PC-3 (cell line): ENCODE data around the gene C1orf116.

ENCODE experiments used
- EZH2 ChIP-seq: fragments of 300-600 bp; sonication (generic); IDR thresholded peaks from one replicate; pipeline ENCODE4 v1.6.1; 2017; ENCODE audit warnings: antibody characterized with exemption, mild to moderate bottlenecking, low read length; ENCODE audit not compliant: unreplicated experiment
- TF ChIP-seq, protein P1 (sequence below): fragments of 300-600 bp; sonication (generic); conservative IDR thresholded peaks from 2 replicates; pipeline ENCODE4 v1.5.1; 2017; ENCODE audit warnings: antibody characterized with exemption, low read depth, mild to moderate bottlenecking, low read length

DNA sequence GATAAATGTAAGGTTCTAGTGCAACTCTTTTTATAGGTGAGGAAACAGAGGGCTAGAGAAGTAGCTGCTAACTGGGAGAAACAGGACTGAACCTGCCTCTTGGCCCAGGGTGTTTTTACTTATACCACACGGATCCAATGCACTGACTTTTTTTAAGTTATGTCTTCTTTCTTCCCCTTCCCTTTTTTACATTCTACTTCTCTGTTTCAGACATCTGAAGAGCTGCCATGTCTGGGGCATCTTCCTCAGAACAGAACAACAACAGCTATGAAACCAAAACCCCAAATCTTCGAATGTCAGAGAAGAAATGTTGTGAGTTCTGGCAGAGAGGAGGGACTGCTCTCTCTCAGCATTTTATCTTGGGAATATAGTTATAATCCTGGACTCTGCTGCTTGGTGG is 21.9 kb upstream of the C1orf116 start:
- TF ChIP-seq, protein P1, sequence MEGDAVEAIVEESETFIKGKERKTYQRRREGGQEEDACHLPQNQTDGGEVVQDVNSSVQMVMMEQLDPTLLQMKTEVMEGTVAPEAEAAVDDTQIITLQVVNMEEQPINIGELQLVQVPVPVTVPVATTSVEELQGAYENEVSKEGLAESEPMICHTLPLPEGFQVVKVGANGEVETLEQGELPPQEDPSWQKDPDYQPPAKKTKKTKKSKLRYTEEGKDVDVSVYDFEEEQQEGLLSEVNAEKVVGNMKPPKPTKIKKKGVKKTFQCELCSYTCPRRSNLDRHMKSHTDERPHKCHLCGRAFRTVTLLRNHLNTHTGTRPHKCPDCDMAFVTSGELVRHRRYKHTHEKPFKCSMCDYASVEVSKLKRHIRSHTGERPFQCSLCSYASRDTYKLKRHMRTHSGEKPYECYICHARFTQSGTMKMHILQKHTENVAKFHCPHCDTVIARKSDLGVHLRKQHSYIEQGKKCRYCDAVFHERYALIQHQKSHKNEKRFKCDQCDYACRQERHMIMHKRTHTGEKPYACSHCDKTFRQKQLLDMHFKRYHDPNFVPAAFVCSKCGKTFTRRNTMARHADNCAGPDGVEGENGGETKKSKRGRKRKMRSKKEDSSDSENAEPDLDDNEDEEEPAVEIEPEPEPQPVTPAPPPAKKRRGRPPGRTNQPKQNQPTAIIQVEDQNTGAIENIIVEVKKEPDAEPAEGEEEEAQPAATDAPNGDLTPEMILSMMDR = no peak
- TF ChIP-seq EZH2 = no peak
